Left forelimb (tissue), 1 donor: Measurements from ENCODE around the gene NEURL2.
"Not testable (repeated sequence)": the region's sequence is repeated elsewhere in the genome, so short reads cannot be mapped to it uniquely, and the experiment has no call there.

Experiments
- DNase-seq: peaks from one replicate; pipeline ENCODE4 v3.0.0-alpha.2; 2018; ENCODE audit warnings: low spot score

NEURL2 gene

GRCh38 chr20:45890985-45891983 is at the start of gene NEURL2, which contains the start of gene CTSA:
Gene NEURL2 (minus strand): TSS chr20:45891208. CDS start chr20:45890991, 217 bp downstream.
Gene CTSA (plus strand): TSS chr20:45891335. CDS start chr20:45891569, 234 bp downstream.
- DNase-seq, result peak; percentile 95

- DNase-seq, result no peak
Measured at GRCh38 chr20:45940469-45940868, 49.5 kb upstream of the NEURL2 start.

- no peak for DNase-seq
Measured at GRCh38 chr20:45940053-45940452, 49.0 kb upstream of the NEURL2 start.

- DNase-seq, result no peak
Measured at GRCh38 chr20:45938727-45939438, 47.9 kb upstream of the NEURL2 start.

- no peak for DNase-seq
Measured at GRCh38 chr20:45937765-45938164, 46.8 kb upstream of the NEURL2 start.

- no peak for DNase-seq
Measured at GRCh38 chr20:45935416-45936046, 44.5 kb upstream of the NEURL2 start.

- peak; percentile 97 for DNase-seq
Measured at GRCh38 chr20:45934586-45935415, 43.8 kb upstream of the NEURL2 start, which contains the start of gene PCIF1. Gene PCIF1 (plus strand): TSS chr20:45934683. CDS start chr20:45939000, 4,317 bp downstream.

- no peak for DNase-seq
Measured at GRCh38 chr20:45934046-45934585, 43.1 kb upstream of the NEURL2 start.

- peak; percentile 77 for DNase-seq
Measured at GRCh38 chr20:45933266-45934045, 42.4 kb upstream of the NEURL2 start.

- DNase-seq, result not testable (repeated sequence)
Measured at GRCh38 chr20:45931680-45932079, 40.7 kb upstream of the NEURL2 start.

- no peak for DNase-seq
Measured at GRCh38 chr20:45927071-45927878, 36.3 kb upstream of the NEURL2 start.

- no peak for DNase-seq
Measured at GRCh38 chr20:45926731-45927070, 35.7 kb upstream of the NEURL2 start.

GRCh38 chr20:45925821-45926506 is 35.0 kb upstream of the NEURL2 start:
- DNase-seq, result no peak

GRCh38 chr20:45924391-45925261 is 33.6 kb upstream of the NEURL2 start:
- no peak for DNase-seq

GRCh38 chr20:45921337-45922189 is 30.6 kb upstream of the NEURL2 start:
- DNase-seq, result no peak

- no peak for DNase-seq
Measured at GRCh38 chr20:45920462-45921336, 29.7 kb upstream of the NEURL2 start.
